HepG2 (cell line): ENCODE measurements around the gene ISG20L2.

Experiments used
- AGO2 ChIP-seq: fragments of 200-400 bp; formaldehyde crosslinking; optimal IDR thresholded peaks from 2 replicates; pipeline ENCODE3; 2017; ENCODE audit warnings: mild to moderate bottlenecking, low read depth, low read length, moderate library complexity
- FOXK1 ChIP-seq: sonication (generic); formaldehyde crosslinking; IDR thresholded peaks from 2 replicates; pipeline ENCODE4 v1.4.0; 2020; ENCODE audit warnings: low read depth, missing genetic modification reagents, borderline replicate concordance
- HCFC1 ChIP-seq: fragments of 150-350 bp; IDR thresholded peaks from 2 replicates; pipeline ENCODE4 v1.6.1; 2014; ENCODE audit warnings: low read depth, low read length
- MEF2D ChIP-seq: sonication (generic); formaldehyde crosslinking; IDR thresholded peaks from 2 replicates; pipeline ENCODE4 v1.5.1; 2020; ENCODE audit warnings: mild to moderate bottlenecking, missing genetic modification reagents
- SNRNP70 ChIP-seq: fragments of 200-400 bp; formaldehyde crosslinking; IDR thresholded peaks from 2 replicates; pipeline ENCODE4 v1.6.1; 2017; ENCODE audit warnings: mild to moderate bottlenecking, low read depth, low read length, moderate library complexity
- WIZ ChIP-seq: sonication (generic); formaldehyde crosslinking; IDR thresholded peaks from 2 replicates; pipeline ENCODE4 v1.5.1; 2020; ENCODE audit warnings: mild to moderate bottlenecking, missing genetic modification reagents
- ZSCAN22 ChIP-seq: sonication (generic); formaldehyde crosslinking; IDR thresholded peaks from 2 replicates; pipeline ENCODE4 v1.4.0; 2020; ENCODE audit warnings: mild to moderate bottlenecking, missing genetic modification reagents
- TF ChIP-seq, protein P1 (sequence below): sonication (generic); formaldehyde crosslinking; IDR thresholded peaks from 2 replicates; pipeline ENCODE4 v1.5.0; 2020; ENCODE audit warnings: mild to moderate bottlenecking, missing genetic modification reagents, moderate library complexity
- TF ChIP-seq, protein P2 (sequence below): sonication (generic); formaldehyde crosslinking; IDR thresholded peaks from 2 replicates; pipeline ENCODE4 v1.8.0; 2023; ENCODE audit warnings: mild to moderate bottlenecking, missing genetic modification reagents

- TF ChIP-seq AGO2 (no peak), MEF2D (no peak), WIZ (CRISPR knock-in tag) (no peak), FOXK1 (no peak), SNRNP70 (no peak), HCFC1 (no peak), ZSCAN22 (CRISPR knock-in tag) (no peak)
- TF ChIP-seq, protein P1, sequence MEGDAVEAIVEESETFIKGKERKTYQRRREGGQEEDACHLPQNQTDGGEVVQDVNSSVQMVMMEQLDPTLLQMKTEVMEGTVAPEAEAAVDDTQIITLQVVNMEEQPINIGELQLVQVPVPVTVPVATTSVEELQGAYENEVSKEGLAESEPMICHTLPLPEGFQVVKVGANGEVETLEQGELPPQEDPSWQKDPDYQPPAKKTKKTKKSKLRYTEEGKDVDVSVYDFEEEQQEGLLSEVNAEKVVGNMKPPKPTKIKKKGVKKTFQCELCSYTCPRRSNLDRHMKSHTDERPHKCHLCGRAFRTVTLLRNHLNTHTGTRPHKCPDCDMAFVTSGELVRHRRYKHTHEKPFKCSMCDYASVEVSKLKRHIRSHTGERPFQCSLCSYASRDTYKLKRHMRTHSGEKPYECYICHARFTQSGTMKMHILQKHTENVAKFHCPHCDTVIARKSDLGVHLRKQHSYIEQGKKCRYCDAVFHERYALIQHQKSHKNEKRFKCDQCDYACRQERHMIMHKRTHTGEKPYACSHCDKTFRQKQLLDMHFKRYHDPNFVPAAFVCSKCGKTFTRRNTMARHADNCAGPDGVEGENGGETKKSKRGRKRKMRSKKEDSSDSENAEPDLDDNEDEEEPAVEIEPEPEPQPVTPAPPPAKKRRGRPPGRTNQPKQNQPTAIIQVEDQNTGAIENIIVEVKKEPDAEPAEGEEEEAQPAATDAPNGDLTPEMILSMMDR (CRISPR knock-in tag), result no peak
- TF ChIP-seq, protein P2, sequence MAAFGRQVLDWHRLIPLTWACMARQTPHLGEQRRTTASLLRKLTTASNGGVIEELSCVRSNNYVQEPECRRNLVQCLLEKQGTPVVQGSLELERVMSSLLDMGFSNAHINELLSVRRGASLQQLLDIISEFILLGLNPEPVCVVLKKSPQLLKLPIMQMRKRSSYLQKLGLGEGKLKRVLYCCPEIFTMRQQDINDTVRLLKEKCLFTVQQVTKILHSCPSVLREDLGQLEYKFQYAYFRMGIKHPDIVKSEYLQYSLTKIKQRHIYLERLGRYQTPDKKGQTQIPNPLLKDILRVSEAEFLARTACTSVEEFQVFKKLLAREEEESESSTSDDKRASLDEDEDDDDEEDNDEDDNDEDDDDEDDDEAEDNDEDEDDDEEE (CRISPR knock-in tag), result no peak
These were observed 24.8 kb downstream of the ISG20L2 start for GRCh38 chr1:156703741-156704140.
